ENCODE data around the gene SLC25A19.
A peak's percentile ranks its signal among the peaks of the same experiment; 100 is the strongest.
"Not testable (repeated sequence)": the region's sequence is repeated elsewhere in the genome, so short reads cannot be mapped to it uniquely, and the experiment has no call there.

The SLC25A19 gene

DNA sequence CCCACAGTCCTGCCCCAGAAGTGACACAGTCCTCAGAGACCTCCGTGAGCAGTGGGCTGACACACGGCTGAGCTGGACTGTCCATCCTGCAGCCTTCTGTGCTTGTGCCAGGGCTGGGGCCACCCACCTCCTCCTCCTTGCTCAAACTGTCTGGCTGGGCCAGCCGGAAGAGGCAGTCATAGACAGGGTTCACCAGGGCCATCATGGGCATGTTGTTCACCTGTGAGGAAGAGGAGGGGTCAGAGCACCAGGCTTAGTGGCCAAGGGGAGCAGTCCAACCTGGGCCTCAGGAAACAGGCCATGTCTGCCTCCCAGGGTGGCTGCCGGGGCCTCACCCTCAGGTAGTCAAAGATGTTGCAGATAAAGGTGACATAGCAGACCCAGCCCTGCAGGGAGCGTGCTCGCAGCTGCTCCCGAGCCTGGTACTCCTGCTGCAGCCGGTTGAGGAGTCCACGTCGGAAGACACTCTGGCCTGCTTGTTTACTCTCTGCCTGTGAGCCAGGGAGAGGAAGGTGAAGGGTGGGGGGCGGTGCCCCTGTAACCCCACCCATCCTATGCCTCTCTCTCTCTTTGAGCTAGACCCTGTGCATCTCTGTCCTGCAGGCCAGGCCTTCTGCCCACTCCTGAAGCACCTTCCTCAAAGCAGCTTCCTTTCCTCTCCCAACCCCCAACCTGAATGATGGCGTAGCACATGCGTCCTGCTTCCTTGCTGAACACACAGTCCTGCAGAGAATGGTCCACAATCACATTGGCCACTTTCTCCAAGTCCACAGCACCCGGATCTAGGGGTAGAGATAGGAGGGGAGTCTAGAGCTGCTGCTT is 21.6 kb downstream of the SLC25A19 start:
- peak; percentile 63 for DNase-seq (ENCODE audit: low read depth, low spot score)

DNA sequence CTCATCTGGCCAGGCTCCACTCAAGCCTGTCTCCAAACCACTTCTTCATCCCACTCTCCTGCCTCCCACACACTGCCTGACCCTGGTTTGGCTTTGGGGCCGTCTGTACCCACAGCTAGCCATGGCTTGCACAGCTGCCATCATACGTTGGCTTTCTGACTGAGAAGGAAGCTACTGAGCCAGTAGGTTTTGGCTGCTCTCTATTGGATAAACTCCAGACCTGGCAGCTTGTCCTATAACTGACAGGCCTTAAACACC is 22.2 kb downstream of the SLC25A19 start:
- no peak for DNase-seq (ENCODE audit: low read depth, low spot score)

DNA sequence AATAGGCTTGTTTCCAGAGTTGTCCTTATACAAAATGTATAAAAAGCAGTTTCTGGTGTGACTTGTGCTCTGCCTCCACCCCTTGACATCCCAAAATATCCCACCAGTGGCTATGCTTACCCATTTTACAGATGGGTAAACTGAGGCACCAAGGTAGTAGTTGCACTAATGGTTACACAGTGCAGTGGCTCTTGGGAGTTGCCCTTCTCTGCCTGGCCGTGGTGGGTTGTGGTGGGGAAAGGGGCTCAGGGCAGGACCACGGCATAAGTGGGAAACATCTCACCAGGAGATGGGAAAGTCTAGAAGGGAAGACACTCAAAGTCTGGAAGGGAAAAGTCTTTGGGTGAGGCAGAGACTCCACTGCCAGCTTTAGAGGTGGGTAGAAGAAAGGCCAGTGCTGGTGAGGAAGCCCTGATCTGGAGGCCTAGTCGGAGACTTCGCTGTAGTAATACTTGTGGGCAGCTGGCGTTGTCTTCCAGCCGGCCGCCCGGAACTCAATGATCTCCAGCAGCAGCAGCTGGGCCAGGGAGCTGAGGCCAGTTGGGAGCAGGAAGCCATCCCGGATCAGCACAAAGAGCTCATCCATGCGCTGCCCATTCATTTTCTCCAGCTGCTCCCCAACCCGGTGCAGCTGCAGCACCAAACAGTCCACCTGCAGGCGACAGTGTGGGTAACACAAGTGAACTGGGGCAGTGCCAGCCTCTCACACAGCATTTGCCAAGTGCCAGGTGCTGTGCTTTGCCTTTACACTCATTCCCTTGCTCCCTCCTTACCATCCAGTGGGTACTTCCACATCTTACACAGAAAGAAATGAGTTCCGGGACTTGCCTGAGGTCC is 22.7 kb downstream of the SLC25A19 start:
- no peak for DNase-seq (ENCODE audit: low read depth, low spot score)

DNA sequence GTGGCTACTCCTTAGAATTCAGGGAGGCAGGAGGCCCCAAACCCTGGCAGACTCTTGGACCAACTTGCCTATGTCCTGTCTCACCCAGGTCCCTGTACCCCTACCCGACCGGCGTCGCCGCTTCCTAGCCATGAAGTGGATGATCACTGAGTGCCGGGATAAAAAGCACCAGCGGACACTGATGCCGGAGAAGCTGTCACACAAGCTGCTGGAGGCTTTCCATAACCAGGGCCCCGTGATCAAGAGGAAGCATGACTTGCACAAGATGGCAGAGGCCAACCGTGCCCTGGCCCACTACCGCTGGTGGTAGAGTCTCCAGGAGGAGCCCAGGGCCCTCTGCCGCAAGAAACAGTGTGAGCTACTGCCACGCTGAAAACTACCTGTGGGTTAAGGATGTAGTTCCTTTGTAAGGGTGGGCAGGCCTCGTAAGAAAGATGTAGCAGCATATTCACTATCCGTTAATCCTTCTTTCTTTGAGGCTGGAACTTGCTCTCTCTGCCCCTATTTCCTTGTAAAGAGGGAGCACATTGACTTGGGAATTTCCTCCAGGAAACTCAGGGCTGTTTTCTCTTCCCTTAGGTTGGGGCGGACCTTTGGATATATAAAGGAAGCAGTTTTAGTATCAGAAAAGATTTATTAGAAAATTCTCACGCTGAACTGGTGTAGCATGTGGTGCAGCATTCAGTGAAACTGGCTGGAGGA is 23.5 kb downstream of the SLC25A19 start:
- DNase-seq (ENCODE audit: low read depth, low spot score): no peak

DNA sequence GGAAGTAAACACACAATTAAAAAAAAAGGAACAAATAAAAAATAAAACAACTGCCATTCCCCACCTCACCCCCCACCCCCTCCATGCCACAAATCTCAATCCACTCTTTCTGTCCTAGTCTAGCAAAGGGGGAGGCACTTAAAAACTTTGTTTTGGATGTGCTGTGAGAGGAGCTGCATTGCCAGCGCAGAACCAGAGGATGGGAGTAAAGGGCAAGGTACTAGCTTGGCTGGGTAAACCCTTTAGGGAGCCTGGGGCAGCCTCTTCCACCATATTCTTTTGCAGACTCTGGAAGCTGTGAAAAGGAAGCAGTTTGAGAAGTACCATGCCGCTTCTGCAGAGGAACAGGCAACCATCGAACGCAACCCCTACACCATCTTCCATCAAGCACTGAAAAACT is 26.2 kb downstream of the SLC25A19 start:
- DNase-seq (ENCODE audit: low read depth, low spot score): no peak

DNA sequence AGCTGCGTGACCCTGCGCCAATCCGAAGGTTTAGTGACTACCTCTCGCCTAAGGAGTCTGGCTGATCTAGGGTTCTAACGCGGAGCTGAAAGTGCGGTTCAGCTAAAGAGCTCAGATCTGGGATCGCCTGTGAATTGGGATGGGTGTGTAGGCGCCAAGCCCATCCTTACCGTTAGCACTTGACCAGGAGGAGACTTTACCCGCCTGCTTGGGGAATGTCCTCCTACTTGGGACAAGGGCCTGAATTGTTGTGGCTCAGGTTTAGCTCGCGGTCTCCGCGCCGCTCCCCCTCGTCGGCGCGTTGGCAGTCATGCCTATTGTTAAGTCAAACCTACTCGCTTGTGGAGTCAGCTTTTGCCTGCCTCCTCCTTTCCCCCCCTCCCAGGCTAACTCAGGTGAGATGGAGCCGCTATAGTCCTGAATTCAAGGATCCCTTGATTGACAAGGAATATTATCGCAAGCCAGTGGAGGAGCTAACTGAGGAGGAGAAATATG is 27.1 kb downstream of the SLC25A19 start:
- no peak for DNase-seq (ENCODE audit: low read depth, low spot score)

DNA sequence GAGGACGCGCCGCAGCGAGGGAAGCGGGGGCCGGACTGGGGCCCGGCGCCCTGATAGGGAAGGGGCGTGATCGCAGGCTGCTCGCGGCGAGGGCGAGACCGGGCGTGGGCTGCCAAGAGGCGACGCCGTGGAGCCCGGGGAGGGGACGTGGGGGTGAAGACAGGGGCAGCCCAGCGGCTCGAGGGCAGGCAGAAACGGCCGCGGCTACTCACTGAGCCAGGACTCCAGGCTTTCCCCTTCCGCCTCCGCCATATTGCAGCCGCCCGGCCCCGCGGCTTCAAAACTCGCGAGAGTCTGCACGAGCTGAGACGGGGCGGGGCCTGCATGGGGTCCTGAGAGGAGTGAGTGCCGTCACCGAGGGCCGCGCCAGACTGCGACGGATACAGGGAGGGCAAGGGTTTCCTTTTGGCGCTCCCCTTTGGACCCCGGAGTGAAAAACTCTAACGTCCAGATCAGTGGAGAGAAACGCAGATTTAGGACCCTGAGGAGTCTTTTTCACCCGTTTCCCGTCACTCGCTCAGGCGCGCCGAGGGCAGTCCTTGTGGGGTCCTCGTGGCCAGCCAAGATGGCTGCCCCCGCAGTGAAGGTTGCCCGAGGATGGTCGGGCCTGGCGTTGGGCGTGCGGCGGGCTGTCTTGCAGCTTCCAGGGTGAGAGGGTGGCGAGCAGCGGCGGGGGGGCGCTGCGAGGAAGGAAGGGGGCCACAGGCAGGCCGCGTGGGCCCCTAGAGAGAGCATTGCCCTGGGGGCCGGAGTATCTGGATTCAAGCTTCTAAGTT is 27.7 kb downstream of the SLC25A19 start, which contains the start of the genes GGA3 and MRPS7:
GGA3 (minus strand) TSS at position 271 of the 776 bp plus-strand sequence; CDS start at position 252, 19 bp downstream.
MRPS7 (plus strand) TSS at position 544 of the 776 bp plus-strand sequence; CDS start at position 566, 22 bp downstream.
- DNase-seq (ENCODE audit: low read depth, low spot score): no peak

DNA sequence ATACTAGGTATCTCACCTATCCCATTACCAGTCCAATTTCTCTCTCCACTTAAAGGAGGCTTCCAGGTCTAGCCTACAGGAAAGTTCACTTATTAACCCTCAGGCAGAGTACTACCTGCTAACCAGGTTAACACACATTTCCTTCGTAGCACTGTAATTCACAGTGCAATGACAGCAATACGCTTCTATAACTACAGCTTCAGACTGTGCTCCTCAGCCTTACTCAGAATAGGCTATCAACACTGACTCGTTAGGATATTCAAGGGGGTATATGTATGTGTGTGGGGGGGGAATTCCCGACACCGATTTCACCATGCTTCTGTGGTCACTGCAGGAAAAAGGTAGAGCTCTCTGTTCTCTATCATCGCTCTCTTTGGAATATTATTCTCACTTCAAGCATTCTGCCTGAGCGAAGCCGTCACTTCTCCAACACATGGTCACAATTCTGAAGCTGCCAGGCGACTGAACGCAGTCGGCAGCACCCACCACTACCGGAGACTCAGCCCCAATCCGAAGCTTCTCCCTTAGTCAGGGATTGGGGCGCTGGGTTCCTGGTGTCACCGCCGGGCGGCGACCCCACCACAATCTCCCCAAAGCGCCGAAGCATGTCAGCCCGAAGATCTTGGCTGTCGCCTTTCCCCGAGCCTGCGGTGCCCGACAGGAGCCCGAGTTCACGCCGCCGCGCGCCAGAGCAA is 28.4 kb downstream of the SLC25A19 start:
- no peak for DNase-seq (ENCODE audit: low read depth, low spot score)

DNA sequence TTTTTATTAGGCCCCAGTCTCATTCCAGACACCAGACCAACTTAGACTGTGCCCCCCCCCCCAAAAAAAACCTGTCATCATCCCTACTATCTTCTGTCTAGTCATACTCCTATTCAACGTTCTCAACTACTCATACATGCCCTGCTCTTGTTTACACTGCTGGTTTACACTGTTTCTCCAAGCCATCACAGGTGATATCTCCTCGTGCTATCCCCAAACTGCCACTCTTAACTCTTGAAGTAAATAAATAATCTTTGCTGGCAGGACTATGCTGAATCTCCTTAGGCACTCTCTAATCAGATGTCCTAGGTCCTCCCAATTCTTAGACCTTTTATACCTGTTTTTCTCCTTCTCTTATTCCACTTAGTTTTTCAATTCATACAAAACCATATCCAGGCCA is 32.0 kb downstream of the SLC25A19 start:
- DNase-seq (ENCODE audit: low read depth, low spot score): not testable (repeated sequence)

DNA sequence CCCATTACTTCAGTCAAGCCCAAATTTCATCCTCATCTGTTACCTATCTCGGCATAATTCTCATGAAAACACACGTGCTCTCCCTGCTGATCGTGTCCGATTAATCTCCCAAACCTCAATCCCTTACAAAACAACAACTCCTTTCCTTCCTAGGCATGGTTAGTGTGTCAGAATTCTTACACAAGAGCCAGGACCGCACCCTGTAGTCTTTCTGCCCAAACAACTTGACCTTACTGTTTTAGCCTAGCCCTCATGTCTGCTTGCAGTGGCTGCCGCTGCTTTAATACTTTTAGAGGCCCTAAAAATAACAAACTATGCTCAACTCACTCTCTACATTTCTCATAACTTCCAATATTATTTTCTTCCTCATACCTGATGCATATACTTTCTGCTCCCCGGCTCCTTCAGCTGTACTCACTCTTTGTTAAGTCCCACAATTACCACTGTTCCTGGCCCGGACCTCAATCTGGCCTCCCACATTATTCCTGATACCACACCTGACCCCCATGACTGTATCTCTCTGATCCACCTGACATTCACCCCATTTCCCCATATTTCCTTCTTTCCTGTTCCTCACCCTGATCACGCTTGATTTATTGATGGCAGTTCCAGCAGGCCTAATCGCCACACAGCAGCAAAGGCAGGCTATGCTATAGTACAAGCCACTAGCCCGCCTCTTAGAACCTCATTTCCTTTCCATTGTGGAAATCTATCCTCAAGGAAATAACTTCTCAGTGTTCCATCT is 33.1 kb downstream of the SLC25A19 start:
- DNase-seq (ENCODE audit: low read depth, low spot score): not testable (repeated sequence)

DNA sequence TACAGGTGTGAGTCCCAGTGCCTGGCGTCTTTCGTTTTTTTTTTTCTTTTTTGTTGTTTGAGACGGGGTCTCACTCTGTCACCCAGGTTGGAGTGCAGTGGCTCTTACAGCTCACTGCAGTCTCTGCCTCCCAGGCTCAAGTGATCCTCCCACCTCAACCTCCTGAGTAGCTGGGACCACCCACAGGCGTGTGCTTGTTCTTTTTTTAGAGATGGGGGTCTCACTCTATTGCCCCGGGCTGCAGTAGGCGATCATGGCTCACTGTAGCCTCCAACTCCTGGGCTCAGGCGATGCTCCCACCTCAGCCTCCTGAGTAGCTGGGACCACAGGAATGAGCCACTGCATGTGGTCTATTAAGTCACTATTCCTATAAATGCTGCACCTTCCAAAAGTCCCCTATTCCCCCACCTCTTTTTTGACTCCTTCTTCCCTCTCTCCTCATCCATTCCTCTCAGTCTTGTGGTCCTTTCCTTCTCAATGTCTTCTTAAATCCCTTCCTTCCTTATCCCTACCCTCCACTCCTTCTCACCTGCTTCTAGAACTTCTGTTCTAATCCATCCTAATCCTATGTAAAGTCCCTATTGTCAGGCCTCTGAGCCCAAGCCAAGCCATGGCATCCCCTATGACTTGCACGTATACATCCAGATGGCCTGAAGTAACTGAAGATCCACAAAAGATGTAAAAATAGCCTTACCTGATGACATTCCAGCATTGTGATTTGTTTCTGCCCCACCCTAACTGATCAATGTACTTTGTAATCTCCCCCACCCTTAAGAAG is 37.0 kb downstream of the SLC25A19 start:
- no peak for DNase-seq (ENCODE audit: low read depth, low spot score)

DNA sequence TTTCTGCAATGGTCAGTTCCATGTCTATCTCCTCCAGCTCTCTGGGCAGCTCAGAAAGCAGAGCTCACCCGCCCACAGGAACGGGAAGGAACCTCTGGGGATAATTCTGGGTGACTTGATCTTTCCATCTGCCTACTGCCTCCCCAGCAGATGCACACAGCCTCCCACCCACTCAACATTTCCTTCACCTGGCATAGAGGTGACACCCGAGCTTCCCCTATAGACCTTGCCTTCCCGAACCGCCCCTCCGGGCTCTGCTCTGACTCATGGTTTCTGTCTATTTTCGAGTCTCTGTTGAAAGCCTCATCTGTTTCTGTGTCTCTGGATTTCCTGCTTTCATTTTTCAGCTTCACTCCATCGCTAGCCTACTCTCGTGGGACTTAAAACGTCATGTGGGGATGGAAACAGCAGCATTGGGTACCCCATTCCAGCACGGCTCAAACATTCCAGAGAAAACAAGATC is 39.2 kb downstream of the SLC25A19 start:
- DNase-seq (ENCODE audit: low read depth, low spot score): no peak

DNA sequence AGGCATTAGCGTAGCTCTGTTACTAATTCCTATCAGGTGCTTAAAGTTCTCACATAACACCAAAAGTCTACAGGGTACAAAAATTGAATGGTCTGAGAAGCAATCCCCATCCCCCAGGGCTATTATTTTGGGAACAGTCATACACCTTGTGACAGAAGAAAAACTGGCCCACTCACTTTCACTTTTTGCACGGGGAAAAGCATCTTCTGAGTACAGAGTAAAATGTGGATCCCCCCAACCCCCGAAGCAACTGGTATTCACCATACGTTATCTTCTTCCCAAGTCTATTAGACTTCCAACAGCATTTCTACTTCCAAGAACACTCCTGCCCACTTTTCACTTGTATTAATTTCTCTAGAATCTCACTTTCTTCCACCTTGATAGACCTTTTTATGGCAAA is 39.7 kb downstream of the SLC25A19 start:
- no peak for DNase-seq (ENCODE audit: low read depth, low spot score)

DNA sequence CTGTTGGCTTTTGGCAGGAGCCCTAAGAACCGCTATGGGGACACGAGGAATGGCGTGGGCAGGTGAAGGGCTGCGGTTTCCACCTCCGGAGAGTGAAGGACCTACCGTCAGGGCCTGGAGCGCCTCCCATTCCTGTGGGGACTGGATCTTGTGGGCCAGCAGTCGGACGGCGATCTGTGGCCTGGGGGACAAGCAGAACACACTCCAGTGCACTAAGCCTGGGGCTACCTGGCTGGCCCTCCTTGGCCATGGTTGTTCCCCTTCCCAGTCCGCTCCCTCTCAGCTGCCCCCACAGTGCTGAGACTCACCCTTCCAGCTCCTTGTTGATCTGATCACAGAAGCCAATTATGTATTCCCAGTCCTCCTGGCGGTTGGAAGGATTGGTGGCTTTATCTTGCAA is 42.8 kb downstream of the SLC25A19 start:
- no peak for DNase-seq (ENCODE audit: low read depth, low spot score)

DNA sequence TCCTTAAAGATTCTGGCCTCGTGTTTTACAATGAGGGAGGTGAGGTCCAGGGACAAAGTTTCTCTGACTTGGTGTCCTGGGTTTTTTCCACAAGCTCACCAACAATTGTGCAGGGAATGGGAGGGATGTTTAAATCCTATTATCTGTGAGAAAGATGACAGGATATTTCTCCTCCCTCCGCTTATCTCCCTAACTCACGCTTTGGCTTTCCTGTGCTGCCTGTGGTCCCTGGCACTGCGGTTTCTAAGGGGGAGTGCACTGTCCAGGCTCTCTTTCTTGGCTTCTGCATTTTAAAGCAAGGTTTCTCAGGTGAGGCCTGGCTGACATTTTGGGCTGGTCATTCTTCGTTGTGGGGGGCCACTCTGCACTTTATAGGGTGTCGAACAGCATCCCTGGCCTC is 44.2 kb downstream of the SLC25A19 start:
- DNase-seq (ENCODE audit: low read depth, low spot score): no peak

DNA sequence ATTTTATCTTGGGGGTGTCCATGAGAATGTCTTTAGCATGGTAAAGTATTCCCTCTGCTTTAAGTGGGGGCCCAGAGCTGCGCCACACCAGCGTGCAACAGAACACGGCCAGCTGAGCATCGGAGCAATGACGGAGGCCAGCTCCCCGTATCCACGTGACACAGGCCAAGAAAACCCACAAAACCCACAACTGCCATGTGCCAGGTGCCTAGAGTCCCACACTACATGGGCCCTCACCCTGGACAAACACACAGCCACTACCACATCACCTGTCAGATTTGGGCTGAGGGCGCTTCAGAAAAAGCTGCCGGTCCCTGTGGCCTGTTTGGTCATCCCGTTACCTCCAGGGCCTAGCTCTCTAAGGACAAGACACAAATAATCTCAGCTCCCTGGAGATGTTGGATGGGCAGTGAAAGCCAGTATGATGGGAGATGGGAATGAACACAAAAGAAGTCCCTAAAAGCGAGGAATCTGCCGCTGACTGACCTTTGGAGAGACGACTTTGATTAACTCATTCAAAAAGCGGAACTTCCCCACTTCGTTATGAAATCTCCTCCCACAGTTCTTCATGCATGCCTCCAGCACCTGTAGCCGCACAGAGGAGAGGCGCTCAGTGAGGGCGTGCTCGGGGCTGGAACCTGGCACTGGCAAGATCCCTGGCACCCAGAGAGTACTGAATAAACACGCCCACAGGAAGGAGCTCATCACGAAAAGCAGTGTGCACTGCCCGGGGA is 44.9 kb downstream of the SLC25A19 start:
- DNase-seq (ENCODE audit: low read depth, low spot score): no peak

DNA sequence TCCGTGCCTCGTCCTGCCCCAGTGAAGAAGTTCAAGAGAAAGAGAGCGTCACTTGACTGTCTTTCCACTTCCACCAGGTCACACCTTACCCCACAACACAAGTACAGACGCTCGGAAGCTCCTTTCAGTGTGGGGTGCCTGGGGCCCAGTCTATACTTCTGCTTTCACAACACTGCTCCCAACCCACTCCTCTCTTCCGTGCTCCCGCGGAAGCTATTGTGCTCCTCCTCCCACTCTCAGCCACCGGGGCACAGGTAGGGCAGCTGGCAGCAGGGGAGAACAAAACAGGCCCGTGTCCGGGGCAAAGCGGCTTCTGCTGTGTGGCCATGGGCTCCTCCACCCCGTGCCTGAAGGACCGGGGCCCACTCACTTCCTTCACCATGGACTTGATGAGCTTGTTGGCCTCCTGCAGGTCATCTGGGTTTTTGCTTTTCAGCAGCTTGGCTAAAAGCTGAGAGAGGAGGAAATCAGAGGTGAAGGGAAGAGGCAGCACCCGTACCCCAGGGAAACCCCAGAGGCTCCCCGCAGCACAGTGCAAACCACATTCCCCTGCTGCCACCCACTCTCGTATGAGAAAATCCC is 46.7 kb downstream of the SLC25A19 start:
- no peak for DNase-seq (ENCODE audit: low read depth, low spot score)

DNA sequence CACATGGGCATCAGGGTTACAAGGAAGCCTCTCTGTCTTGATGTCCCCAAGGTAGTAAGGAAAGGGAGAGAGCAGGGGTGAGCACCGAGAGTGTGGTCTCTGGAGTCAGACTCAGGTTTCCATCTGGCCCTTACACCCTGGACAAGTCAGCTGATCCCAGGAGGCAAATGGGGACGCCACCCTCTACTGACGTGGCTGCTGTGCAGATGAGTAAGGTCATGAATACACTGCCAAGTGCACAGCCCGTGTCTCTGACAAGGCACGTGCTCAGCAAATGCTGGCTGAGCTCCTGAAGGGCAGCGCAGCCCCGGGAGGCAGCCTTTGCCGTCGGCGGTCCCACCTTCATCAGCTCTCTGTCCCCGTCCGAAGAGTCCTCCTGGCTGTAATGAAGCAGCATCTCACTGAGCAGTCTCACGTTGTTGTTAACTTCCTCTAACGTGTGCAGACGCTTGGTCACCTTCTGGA is 47.2 kb downstream of the SLC25A19 start:
- DNase-seq (ENCODE audit: low read depth, low spot score): no peak
